Stimulated activated CD4-positive, alpha-beta T cell treated with anti-CD3 and anti-CD28 coated beads, Interleukin-15, amount 100 ng/mL, for 1 hour (primary cell): ENCODE results near the gene RASGRF1.

Experiments
- DNase-seq, 2 donors: peaks; one replicate each; pipeline ENCODE4 v3.0.0-alpha.2; 2020; ENCODE audit warnings: low read depth in 1 of 2, low spot score in 1 of 2

The RASGRF1 gene

GRCh38 chr15:78988361-78988911, 102.1 kb downstream of the RASGRF1 start:
- no peak for DNase-seq

- DNase-seq: no peak
Observed at GRCh38 chr15:78987556-78988360, 102.8 kb downstream of the RASGRF1 start.

GRCh38 chr15:78985859-78986475, 104.6 kb downstream of the RASGRF1 start:
- no peak for DNase-seq

GRCh38 chr15:78984041-78984440, 106.5 kb downstream of the RASGRF1 start:
- no peak for DNase-seq

- DNase-seq: no peak
Observed at GRCh38 chr15:78983146-78983918, 107.2 kb downstream of the RASGRF1 start.

- no peak for DNase-seq
Observed at GRCh38 chr15:78982736-78983135, 107.8 kb downstream of the RASGRF1 start.

GRCh38 chr15:78981532-78982313, 108.9 kb downstream of the RASGRF1 start:
- no peak for DNase-seq

GRCh38 chr15:78979456-78980320, 110.9 kb downstream of the RASGRF1 start:
- no peak for DNase-seq

- DNase-seq: no peak
Observed at GRCh38 chr15:78978601-78979179, 111.9 kb downstream of the RASGRF1 start.

GRCh38 chr15:78977591-78978347, 112.8 kb downstream of the RASGRF1 start:
- no peak for DNase-seq

- DNase-seq: no peak
Observed at GRCh38 chr15:78977091-78977571, 113.4 kb downstream of the RASGRF1 start.

- DNase-seq: no peak
Observed at GRCh38 chr15:78976691-78977090, 113.9 kb downstream of the RASGRF1 start.

GRCh38 chr15:78974272-78974918, 116.2 kb downstream of the RASGRF1 start:
- DNase-seq: no peak

GRCh38 chr15:78969687-78970349, 120.8 kb downstream of the RASGRF1 start:
- DNase-seq: no peak

- DNase-seq: no peak
Observed at GRCh38 chr15:78968539-78969271, 121.9 kb downstream of the RASGRF1 start.

- no peak for DNase-seq
Observed at GRCh38 chr15:78968114-78968513, 122.5 kb downstream of the RASGRF1 start.

- DNase-seq: no peak
Observed at GRCh38 chr15:78960308-78960707, 130.3 kb downstream of the RASGRF1 start.
